Measurements from ENCODE around the gene DIPK1C. TPM values are rescaled to one million over a fixed set of nuclear protein-coding genes. Genes with fewer than 3 reads are reported as not detected.

DIPK1C gene
- polyA plus RNA-seq, 4 donors: 0.10 to 0.43 TPM; not detected in 2

Other genes with a start within 250 kb of the DIPK1C start
- 1,000 to 10,000 TPM in 1 of 4 donors, 100 to 1,000 TPM in 2, 10 to 100 TPM in 1; 91.1 to 1,144 (median 565) TPM for gene CYB5A, start 165.3 kb downstream of the DIPK1C start, polyA plus RNA-seq
- not detected for gene C18orf63, start 141.5 kb downstream of the DIPK1C start, polyA plus RNA-seq
- gene CNDP2, start 39.1 kb upstream of the DIPK1C start, polyA plus RNA-seq: 100 to 1,000 TPM; 215 to 423 (median 327) TPM
- 10 to 100 TPM in 1 of 4 donors, 1 to 10 TPM in 2, under 1 TPM in 1; 0.13 to 11.9 (median 6.5) TPM for gene CNDP1, start 77.2 kb upstream of the DIPK1C start, polyA plus RNA-seq
- gene ZNF407, start 140.6 kb upstream of the DIPK1C start, polyA plus RNA-seq: 1 to 10 TPM; 2.7 to 6.3 (median 4.0) TPM